Ishikawa (cell line): ENCODE measurements around the gene P3H1.

ENCODE experiments used
- CEBPB ChIP-seq: IDR thresholded peaks from 2 replicates; pipeline ENCODE4 v1.6.1; 2012
- CREB1 ChIP-seq: IDR thresholded peaks from 2 replicates; pipeline ENCODE4 v1.6.1; 2012; ENCODE audit warnings: low read depth
- FOXM1 ChIP-seq: IDR thresholded peaks from 2 replicates; pipeline ENCODE4 v1.6.1; 2012; ENCODE audit warnings: low read depth, borderline replicate concordance
- MAX ChIP-seq: IDR thresholded peaks from 2 replicates; pipeline ENCODE4 v1.6.1; 2012
- NFIC ChIP-seq: IDR thresholded peaks from 2 replicates; pipeline ENCODE4 v1.6.1; 2012
- RAD21 ChIP-seq: IDR thresholded peaks from 2 replicates; pipeline ENCODE4 v1.6.1; 2012; ENCODE audit warnings: low read depth
- REST ChIP-seq: IDR thresholded peaks from 2 replicates; pipeline ENCODE4 v1.6.1; 2012; ENCODE audit warnings: low read depth, mild to moderate bottlenecking
- TAF1 ChIP-seq: IDR thresholded peaks from 2 replicates; pipeline ENCODE4 v1.6.1; 2012; ENCODE audit warnings: low read depth, mild to moderate bottlenecking
- TCF12 ChIP-seq: IDR thresholded peaks from 2 replicates; pipeline ENCODE4 v1.6.1; 2012; ENCODE audit warnings: low read depth
- USF1 ChIP-seq: IDR thresholded peaks from 2 replicates; pipeline ENCODE4 v1.6.1; 2012
- YY1 ChIP-seq: IDR thresholded peaks from 2 replicates; pipeline ENCODE4 v1.6.1; 2012; ENCODE audit warnings: low read depth
- ZBTB7A ChIP-seq: IDR thresholded peaks from 2 replicates; pipeline ENCODE4 v1.6.1; 2012; ENCODE audit warnings: low read depth

Gene P3H1

GRCh38 chr1:42698081-42698813, 68.6 kb downstream of the P3H1 start:
- TF ChIP-seq FOXM1 = no peak
- TF ChIP-seq TAF1 = no peak
- TF ChIP-seq TCF12 = no peak
- no peak for TF ChIP-seq CREB1
- TF ChIP-seq RAD21 = no peak
- no peak for TF ChIP-seq CEBPB
- TF ChIP-seq YY1 = no peak
- TF ChIP-seq NFIC = no peak
- TF ChIP-seq REST = no peak
- TF ChIP-seq USF1 = no peak
- TF ChIP-seq MAX = no peak
- no peak for TF ChIP-seq ZBTB7A
